Measurements from ENCODE around the gene EPHB6.
A peak's percentile ranks its signal among the peaks of the same experiment; 100 is the strongest.

EPHB6 gene

GRCh38 chr7:142896741-142897379 lies 42.0 kb downstream of the EPHB6 start:
- DNase-seq: no peak

GRCh38 chr7:142897691-142898090 lies 42.8 kb downstream of the EPHB6 start:
- no peak for DNase-seq

GRCh38 chr7:142898377-142899170 lies 43.7 kb downstream of the EPHB6 start:
- no peak for DNase-seq

GRCh38 chr7:142899661-142900060 lies 44.8 kb downstream of the EPHB6 start:
- DNase-seq: no peak

- DNase-seq: no peak
Observed at GRCh38 chr7:142901426-142902259, 46.8 kb downstream of the EPHB6 start.

GRCh38 chr7:142904128-142904527 lies 49.3 kb downstream of the EPHB6 start:
- DNase-seq: no peak

- no peak for DNase-seq
Observed at GRCh38 chr7:142905759-142906158, 50.9 kb downstream of the EPHB6 start.

GRCh38 chr7:142906643-142907042 lies 51.8 kb downstream of the EPHB6 start:
- no peak for DNase-seq

GRCh38 chr7:142908290-142908689 lies 53.4 kb downstream of the EPHB6 start:
- no peak for DNase-seq

- peak in 1 of 14 donors; percentile 7 for DNase-seq
Observed at GRCh38 chr7:142908921-142909890, 54.3 kb downstream of the EPHB6 start.

- DNase-seq: no peak
Observed at GRCh38 chr7:142910031-142910433, 55.2 kb downstream of the EPHB6 start.

- DNase-seq: no peak
Observed at GRCh38 chr7:142910481-142910880, 55.6 kb downstream of the EPHB6 start.

GRCh38 chr7:142913051-142913450 lies 58.2 kb downstream of the EPHB6 start:
- no peak for DNase-seq

GRCh38 chr7:142913566-142913965 lies 58.7 kb downstream of the EPHB6 start:
- DNase-seq: no peak

GRCh38 chr7:142914121-142914520 lies 59.2 kb downstream of the EPHB6 start:
- no peak for DNase-seq

GRCh38 chr7:142915315-142915714 lies 60.4 kb downstream of the EPHB6 start:
- DNase-seq: no peak

- no peak for DNase-seq
Observed at GRCh38 chr7:142916508-142916907, 61.6 kb downstream of the EPHB6 start.

- no peak for DNase-seq
Observed at GRCh38 chr7:142917447-142917846, 62.6 kb downstream of the EPHB6 start.

- DNase-seq: no peak
Observed at GRCh38 chr7:142918901-142919300, 64.0 kb downstream of the EPHB6 start.

GRCh38 chr7:142919656-142920055 lies 64.8 kb downstream of the EPHB6 start:
- DNase-seq: no peak
